ENCODE measurements around the gene UBR1.

- TF ChIP-seq CTCF (IDR thresholded peaks at IDR 0.05; ENCODE audit: insufficient read depth, low read length): no peak
- TF ChIP-seq GABPA (IDR thresholded peaks at IDR 0.05; ENCODE audit: low read depth): no peak
Observed at GRCh38 chr15:43132830-43133429, 27.1 kb upstream of the UBR1 start.
